HepG2 (cell line): ENCODE results near the gene STRADA. TPM values are rescaled to one million over a fixed set of nuclear protein-coding genes. Genes with fewer than 3 reads are reported as not detected.

ENCODE experiments used
- ETV5 ChIP-seq: IDR thresholded peaks from 2 replicates; pipeline ENCODE4 v1.6.1; 2018; ENCODE audit warnings: missing biosample characterization, missing genetic modification reagents, inconsistent platforms, borderline replicate concordance
- GATAD2A ChIP-seq: IDR thresholded peaks from 2 replicates; pipeline ENCODE4 v1.6.1; 2016
- HNRNPK ChIP-seq: fragments of 200-400 bp; formaldehyde crosslinking; IDR thresholded peaks from 2 replicates; pipeline ENCODE4 v1.6.1; 2018; ENCODE audit warnings: low read length, low read depth, moderate library complexity, mild to moderate bottlenecking; ENCODE audit not compliant: poor library complexity, severe bottlenecking
- KDM2A ChIP-seq: sonication (generic); formaldehyde crosslinking; IDR thresholded peaks from 2 replicates; pipeline ENCODE4 v1.4.0; 2020; ENCODE audit warnings: low read depth, missing genetic modification reagents, borderline replicate concordance
- ZBTB21 ChIP-seq: sonication (generic); formaldehyde crosslinking; IDR thresholded peaks from 2 replicates; pipeline ENCODE4 v1.4.0; 2020; ENCODE audit warnings: missing genetic modification reagents
- ZNF33B ChIP-seq: sonication (generic); formaldehyde crosslinking; IDR thresholded peaks from 2 replicates; pipeline ENCODE4 v1.5.1; 2020; ENCODE audit warnings: mild to moderate bottlenecking, missing genetic modification reagents
- ZNF430 ChIP-seq: sonication (generic); formaldehyde crosslinking; IDR thresholded peaks from 2 replicates; pipeline ENCODE4 v1.9.0; 2021; ENCODE audit warnings: mild to moderate bottlenecking, missing genetic modification reagents
- ZSCAN12 ChIP-seq: sonication (generic); formaldehyde crosslinking; IDR thresholded peaks from 2 replicates; pipeline ENCODE4 v1.9.0; 2021; ENCODE audit warnings: mild to moderate bottlenecking, missing genetic modification reagents
- ZSCAN9 ChIP-seq: IDR thresholded peaks from 2 replicates; pipeline ENCODE4 v1.6.1; 2016; ENCODE audit warnings: borderline replicate concordance
- polyA plus RNA-seq, 8 experiments: library from polyadenylated mRNA; depleted of rRNA in 3 of 8; stranded (reverse) in 7 of 8; unstranded in 1 of 8; fragments of >200 nt; fragmentation: Illumina TruSeq in 4 of 8; extraction: Trizol in 4 of 8; gene quantifications; 2 replicates each; pipeline versions ENCODE4 v1.2.1 to v1.2.3, GENCODE V29; 2011 to 2016; ENCODE audit warnings: low read depth in 4 of 8, missing spikeins in 1 of 8, mixed read lengths in 1 of 8; ENCODE audit not compliant: insufficient read depth in 1 of 8
- total RNA-seq, 5 experiments: library from RNA; depleted of rRNA; stranded (reverse); fragments of >200 nt; fragmentation: Illumina TruSeq; extraction: Trizol; gene quantifications; 2 replicates each; pipeline ENCODE4 v1.2.3, GENCODE V29; 2016; ENCODE audit warnings: low read depth in 1 of 5
- TF ChIP-seq, protein P1 (sequence below): sonication (generic); formaldehyde crosslinking; IDR thresholded peaks from 2 replicates; pipeline ENCODE4 v1.4.0; 2020; ENCODE audit warnings: missing genetic modification reagents
- TF ChIP-seq, protein P2 (sequence below): sonication (generic); formaldehyde crosslinking; IDR thresholded peaks from 2 replicates; pipeline ENCODE4 v1.8.1; 2022; ENCODE audit warnings: mild to moderate bottlenecking, missing genetic modification reagents
- TF ChIP-seq, protein P3 (sequence below): sonication (generic); formaldehyde crosslinking; IDR thresholded peaks from 2 replicates; pipeline ENCODE4 v1.4.0; 2020; ENCODE audit warnings: missing genetic modification reagents
- TF ChIP-seq, protein P4 (sequence below): sonication (generic); formaldehyde crosslinking; IDR thresholded peaks from 2 replicates; pipeline ENCODE4 v1.4.0; 2020; ENCODE audit warnings: missing genetic modification reagents
- TF ChIP-seq, protein P5 (sequence below): sonication (generic); formaldehyde crosslinking; IDR thresholded peaks from 2 replicates; pipeline ENCODE4 v1.5.0; 2020; ENCODE audit warnings: missing genetic modification reagents, mild to moderate bottlenecking, borderline replicate concordance
- TF ChIP-seq, protein P6 (sequence below): sonication (generic); formaldehyde crosslinking; IDR thresholded peaks from 2 replicates; pipeline ENCODE4 v1.4.0; 2020; ENCODE audit warnings: missing genetic modification reagents, mild to moderate bottlenecking, borderline replicate concordance
- TF ChIP-seq, protein P7 (sequence below): sonication (generic); formaldehyde crosslinking; IDR thresholded peaks from 2 replicates; pipeline ENCODE4 v1.4.0; 2020; ENCODE audit warnings: missing genetic modification reagents

The STRADA gene
- total and polyA plus RNA-seq, 2 of the 13 experiments (the other 11 are each of a cell fraction or from before 2014, with no cell fraction given) = 17.6 to 17.9 TPM

DNA sequence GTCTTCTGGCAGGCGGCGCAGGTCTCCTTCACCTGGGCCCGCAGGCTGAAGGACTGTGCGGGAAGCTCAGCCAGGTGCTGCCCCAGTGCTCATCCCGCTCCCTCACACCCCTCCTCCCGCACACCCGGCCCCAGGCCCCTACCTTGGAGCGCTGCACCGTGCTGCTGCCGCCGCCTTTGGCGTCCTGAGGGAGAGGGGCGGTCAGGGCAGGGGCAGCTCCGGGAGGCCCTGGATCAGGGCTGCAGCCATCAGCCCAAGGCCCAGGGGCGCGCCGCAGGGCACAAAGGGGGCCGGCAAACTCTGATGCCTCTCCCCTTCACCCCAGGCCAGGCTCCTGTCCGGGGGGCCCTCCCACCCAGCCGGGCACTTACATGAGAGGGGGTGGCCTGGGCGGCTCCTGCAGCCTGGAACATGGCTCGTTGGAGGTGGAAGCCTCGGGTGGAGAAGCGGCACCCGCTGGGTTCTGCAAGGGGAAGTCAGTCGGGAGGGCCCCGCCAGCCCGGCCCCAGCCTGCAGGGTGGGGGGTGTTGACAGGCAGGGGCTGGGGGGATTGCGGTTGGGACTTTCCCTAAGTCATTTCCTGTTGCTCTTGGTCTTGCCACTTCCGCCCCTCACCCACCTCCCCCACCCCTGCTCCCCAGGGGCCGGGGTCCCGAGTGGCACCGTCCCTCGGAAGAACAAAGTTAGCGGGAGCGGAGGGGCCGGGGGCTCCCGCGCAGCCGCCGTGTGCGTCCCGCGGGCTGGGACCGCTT is 42.5 kb downstream of the STRADA start (continued):
- TF ChIP-seq, protein P1, sequence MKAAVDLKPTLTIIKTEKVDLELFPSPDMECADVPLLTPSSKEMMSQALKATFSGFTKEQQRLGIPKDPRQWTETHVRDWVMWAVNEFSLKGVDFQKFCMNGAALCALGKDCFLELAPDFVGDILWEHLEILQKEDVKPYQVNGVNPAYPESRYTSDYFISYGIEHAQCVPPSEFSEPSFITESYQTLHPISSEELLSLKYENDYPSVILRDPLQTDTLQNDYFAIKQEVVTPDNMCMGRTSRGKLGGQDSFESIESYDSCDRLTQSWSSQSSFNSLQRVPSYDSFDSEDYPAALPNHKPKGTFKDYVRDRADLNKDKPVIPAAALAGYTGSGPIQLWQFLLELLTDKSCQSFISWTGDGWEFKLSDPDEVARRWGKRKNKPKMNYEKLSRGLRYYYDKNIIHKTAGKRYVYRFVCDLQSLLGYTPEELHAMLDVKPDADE (CRISPR knock-in tag) = 0 out of 2 replicates have a peak, but pooled peaks have one; percentile 3
- TF ChIP-seq HNRNPK (peak; percentile 5), ZNF33B (CRISPR knock-in tag) (0 out of 2 replicates have a peak, but pooled peaks have one; percentile 40), KDM2A (CRISPR knock-in tag) (peak; percentile 35; the same call in 1 of the 2 replicates), ZNF430 (0 out of 2 replicates have a peak, but pooled peaks have one; percentile 10), ETV5 (CRISPR knock-in tag) (peak; percentile 42; the same call in 1 of the 2 replicates), ZSCAN9 (no peak), GATAD2A (CRISPR knock-in tag) (0 out of 2 replicates have a peak, but pooled peaks have one; percentile 27), ZSCAN12 (CRISPR knock-in tag) (no peak), ZBTB21 (CRISPR knock-in tag) (no peak)
- TF ChIP-seq, protein P2, sequence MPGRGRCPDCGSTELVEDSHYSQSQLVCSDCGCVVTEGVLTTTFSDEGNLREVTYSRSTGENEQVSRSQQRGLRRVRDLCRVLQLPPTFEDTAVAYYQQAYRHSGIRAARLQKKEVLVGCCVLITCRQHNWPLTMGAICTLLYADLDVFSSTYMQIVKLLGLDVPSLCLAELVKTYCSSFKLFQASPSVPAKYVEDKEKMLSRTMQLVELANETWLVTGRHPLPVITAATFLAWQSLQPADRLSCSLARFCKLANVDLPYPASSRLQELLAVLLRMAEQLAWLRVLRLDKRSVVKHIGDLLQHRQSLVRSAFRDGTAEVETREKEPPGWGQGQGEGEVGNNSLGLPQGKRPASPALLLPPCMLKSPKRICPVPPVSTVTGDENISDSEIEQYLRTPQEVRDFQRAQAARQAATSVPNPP (CRISPR knock-in tag) = no peak
- TF ChIP-seq, protein P3, sequence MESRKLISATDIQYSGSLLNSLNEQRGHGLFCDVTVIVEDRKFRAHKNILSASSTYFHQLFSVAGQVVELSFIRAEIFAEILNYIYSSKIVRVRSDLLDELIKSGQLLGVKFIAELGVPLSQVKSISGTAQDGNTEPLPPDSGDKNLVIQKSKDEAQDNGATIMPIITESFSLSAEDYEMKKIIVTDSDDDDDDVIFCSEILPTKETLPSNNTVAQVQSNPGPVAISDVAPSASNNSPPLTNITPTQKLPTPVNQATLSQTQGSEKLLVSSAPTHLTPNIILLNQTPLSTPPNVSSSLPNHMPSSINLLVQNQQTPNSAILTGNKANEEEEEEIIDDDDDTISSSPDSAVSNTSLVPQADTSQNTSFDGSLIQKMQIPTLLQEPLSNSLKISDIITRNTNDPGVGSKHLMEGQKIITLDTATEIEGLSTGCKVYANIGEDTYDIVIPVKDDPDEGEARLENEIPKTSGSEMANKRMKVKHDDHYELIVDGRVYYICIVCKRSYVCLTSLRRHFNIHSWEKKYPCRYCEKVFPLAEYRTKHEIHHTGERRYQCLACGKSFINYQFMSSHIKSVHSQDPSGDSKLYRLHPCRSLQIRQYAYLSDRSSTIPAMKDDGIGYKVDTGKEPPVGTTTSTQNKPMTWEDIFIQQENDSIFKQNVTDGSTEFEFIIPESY (CRISPR knock-in tag) = peak; percentile 70
- TF ChIP-seq, protein P4, sequence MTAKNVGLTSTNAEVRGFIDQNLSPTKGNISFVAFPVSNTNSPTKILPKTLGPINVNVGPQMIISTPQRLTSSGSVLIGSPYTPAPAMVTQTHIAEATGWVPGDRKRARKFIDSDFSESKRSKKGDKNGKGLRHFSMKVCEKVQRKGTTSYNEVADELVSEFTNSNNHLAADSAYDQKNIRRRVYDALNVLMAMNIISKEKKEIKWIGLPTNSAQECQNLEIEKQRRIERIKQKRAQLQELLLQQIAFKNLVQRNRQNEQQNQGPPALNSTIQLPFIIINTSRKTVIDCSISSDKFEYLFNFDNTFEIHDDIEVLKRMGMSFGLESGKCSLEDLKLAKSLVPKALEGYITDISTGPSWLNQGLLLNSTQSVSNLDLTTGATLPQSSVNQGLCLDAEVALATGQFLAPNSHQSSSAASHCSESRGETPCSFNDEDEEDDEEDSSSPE (CRISPR knock-in tag) = peak; percentile 1; the same call in 1 of the 2 replicates
- TF ChIP-seq, protein P5, sequence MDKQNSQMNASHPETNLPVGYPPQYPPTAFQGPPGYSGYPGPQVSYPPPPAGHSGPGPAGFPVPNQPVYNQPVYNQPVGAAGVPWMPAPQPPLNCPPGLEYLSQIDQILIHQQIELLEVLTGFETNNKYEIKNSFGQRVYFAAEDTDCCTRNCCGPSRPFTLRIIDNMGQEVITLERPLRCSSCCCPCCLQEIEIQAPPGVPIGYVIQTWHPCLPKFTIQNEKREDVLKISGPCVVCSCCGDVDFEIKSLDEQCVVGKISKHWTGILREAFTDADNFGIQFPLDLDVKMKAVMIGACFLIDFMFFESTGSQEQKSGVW (CRISPR knock-in tag) = no peak
- TF ChIP-seq, protein P6, sequence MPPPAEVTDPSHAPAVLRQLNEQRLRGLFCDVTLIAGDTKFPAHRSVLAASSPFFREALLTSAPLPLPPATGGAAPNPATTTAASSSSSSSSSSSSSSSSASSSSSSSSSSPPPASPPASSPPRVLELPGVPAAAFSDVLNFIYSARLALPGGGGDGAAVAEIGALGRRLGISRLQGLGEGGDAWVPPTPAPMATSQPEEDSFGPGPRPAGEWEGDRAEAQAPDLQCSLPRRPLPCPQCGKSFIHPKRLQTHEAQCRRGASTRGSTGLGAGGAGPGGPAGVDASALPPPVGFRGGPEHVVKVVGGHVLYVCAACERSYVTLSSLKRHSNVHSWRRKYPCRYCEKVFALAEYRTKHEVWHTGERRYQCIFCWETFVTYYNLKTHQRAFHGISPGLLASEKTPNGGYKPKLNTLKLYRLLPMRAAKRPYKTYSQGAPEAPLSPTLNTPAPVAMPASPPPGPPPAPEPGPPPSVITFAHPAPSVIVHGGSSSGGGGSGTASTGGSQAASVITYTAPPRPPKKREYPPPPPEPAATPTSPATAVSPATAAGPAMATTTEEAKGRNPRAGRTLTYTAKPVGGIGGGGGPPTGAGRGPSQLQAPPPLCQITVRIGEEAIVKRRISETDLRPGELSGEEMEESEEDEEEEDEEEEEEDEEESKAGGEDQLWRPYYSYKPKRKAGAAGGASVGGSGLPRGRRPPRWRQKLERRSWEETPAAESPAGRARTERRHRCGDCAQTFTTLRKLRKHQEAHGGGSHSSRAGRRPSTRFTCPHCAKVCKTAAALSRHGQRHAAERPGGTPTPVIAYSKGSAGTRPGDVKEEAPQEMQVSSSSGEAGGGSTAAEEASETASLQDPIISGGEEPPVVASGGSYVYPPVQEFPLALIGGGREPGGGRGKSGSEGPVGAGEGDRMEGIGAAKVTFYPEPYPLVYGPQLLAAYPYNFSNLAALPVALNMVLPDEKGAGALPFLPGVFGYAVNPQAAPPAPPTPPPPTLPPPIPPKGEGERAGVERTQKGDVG (CRISPR knock-in tag) = peak; percentile 83; the same call in 1 of the 2 replicates
- TF ChIP-seq, protein P7, sequence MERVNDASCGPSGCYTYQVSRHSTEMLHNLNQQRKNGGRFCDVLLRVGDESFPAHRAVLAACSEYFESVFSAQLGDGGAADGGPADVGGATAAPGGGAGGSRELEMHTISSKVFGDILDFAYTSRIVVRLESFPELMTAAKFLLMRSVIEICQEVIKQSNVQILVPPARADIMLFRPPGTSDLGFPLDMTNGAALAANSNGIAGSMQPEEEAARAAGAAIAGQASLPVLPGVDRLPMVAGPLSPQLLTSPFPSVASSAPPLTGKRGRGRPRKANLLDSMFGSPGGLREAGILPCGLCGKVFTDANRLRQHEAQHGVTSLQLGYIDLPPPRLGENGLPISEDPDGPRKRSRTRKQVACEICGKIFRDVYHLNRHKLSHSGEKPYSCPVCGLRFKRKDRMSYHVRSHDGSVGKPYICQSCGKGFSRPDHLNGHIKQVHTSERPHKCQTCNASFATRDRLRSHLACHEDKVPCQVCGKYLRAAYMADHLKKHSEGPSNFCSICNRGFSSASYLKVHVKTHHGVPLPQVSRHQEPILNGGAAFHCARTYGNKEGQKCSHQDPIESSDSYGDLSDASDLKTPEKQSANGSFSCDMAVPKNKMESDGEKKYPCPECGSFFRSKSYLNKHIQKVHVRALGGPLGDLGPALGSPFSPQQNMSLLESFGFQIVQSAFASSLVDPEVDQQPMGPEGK (CRISPR knock-in tag) = peak; percentile 76
